GM21723 (cell line): ENCODE results near the gene MRPS9.

Experiments
- ATAC-seq: cut with Tn5 transposase; IDR thresholded peaks from one replicate; pipeline ENCODE4 v1.9.1; 2021; ENCODE audit warnings: mild to moderate bottlenecking, moderate library complexity; ENCODE audit not compliant: unreplicated experiment

Gene MRPS9

GRCh38 chr2:105037572-105038382, at the start of gene MRPS9:
Gene MRPS9, plus strand, starts transcription at chr2:105038069. Its CDS starts 24 bp downstream, at chr2:105038093.
- peak; percentile 100 for ATAC-seq

- no peak for ATAC-seq
Measured at GRCh38 chr2:105005181-105005951, 32.5 kb upstream of the MRPS9 start.

- ATAC-seq = no peak
Measured at GRCh38 chr2:105007367-105007766, 30.5 kb upstream of the MRPS9 start.

- no peak for ATAC-seq
Measured at GRCh38 chr2:105032476-105032875, 5.4 kb upstream of the MRPS9 start.

- no peak for ATAC-seq
Measured at GRCh38 chr2:105034170-105034569, 3.7 kb upstream of the MRPS9 start.

GRCh38 chr2:105038383-105039061, 653 bp downstream of the MRPS9 start:
- no peak for ATAC-seq

- no peak for ATAC-seq
Measured at GRCh38 chr2:105039559-105039958, 1.7 kb downstream of the MRPS9 start.

GRCh38 chr2:105042189-105042588, 4.3 kb downstream of the MRPS9 start:
- no peak for ATAC-seq

- no peak for ATAC-seq
Measured at GRCh38 chr2:105052773-105053172, 14.9 kb downstream of the MRPS9 start.

- no peak for ATAC-seq
Measured at GRCh38 chr2:105055613-105056012, 17.7 kb downstream of the MRPS9 start.

GRCh38 chr2:105056245-105056644, 18.4 kb downstream of the MRPS9 start:
- ATAC-seq = no peak

- ATAC-seq = no peak
Measured at GRCh38 chr2:105057005-105057404, 19.1 kb downstream of the MRPS9 start.

GRCh38 chr2:105061560-105061959, 23.7 kb downstream of the MRPS9 start:
- ATAC-seq = no peak

GRCh38 chr2:105062158-105062557, 24.3 kb downstream of the MRPS9 start:
- ATAC-seq = no peak

GRCh38 chr2:105068387-105068786, 30.5 kb downstream of the MRPS9 start:
- no peak for ATAC-seq

- ATAC-seq = no peak
Measured at GRCh38 chr2:105068875-105069274, 31.0 kb downstream of the MRPS9 start.

GRCh38 chr2:105070010-105070865, 32.4 kb downstream of the MRPS9 start:
- ATAC-seq = no peak

- no peak for ATAC-seq
Measured at GRCh38 chr2:105071379-105071778, 33.5 kb downstream of the MRPS9 start.

GRCh38 chr2:105072039-105072438, 34.2 kb downstream of the MRPS9 start:
- ATAC-seq = peak; percentile 81

GRCh38 chr2:105073591-105073990, 35.7 kb downstream of the MRPS9 start:
- no peak for ATAC-seq

GRCh38 chr2:105076121-105076520, 38.3 kb downstream of the MRPS9 start:
- ATAC-seq = no peak
